K562 (cell line): ENCODE measurements around the gene RREB1. TPM values are rescaled to one million over a fixed set of nuclear protein-coding genes. Genes with fewer than 3 reads are reported as not detected.

Experiments
- CHD7 ChIP-seq: fragments of 200-600 bp; sonication (generic); IDR thresholded peaks from one replicate; pipeline ENCODE4 v1.6.1; 2012; ENCODE audit warnings: mild to moderate bottlenecking, low read depth, low read length, inconsistent platforms
- NR2F6 ChIP-seq: fragments of 450-650 bp; formaldehyde crosslinking; IDR thresholded peaks from 2 replicates; pipeline ENCODE4 v1.4.0; 2020; ENCODE audit warnings: mild to moderate bottlenecking
- POLR2AphosphoS2 ChIP-seq: IDR thresholded peaks from 2 replicates; pipeline ENCODE4 v1.6.1; 2012; ENCODE audit warnings: low read length, improper control_type of control experiment
- RCOR1 ChIP-seq, 2 experiments: IDR thresholded peaks; 2 replicates each; pipeline ENCODE4 v1.6.1; 2012; ENCODE audit warnings: low read depth in 2 of 2, low read length in 2 of 2, borderline replicate concordance in 1 of 2, improper control_type of control experiment in 1 of 2
- XRCC4 ChIP-seq: IDR thresholded peaks from one replicate; pipeline ENCODE4 v1.6.1; 2011; ENCODE audit not compliant: insufficient read depth, insufficient read length; ENCODE audit errors: extremely low read depth
- ZNF318 ChIP-seq, 2 experiments: fragments of 450-650 bp; IDR thresholded peaks; 2 replicates each; pipeline ENCODE4 v1.6.1; 2016; ENCODE audit warnings: mild to moderate bottlenecking in 2 of 2, borderline replicate concordance in 1 of 2, low read depth in 1 of 2, moderate library complexity in 1 of 2
- polyA plus RNA-seq, 8 experiments: library from polyadenylated mRNA; depleted of rRNA in 4 of 8; stranded (reverse) in 5 of 8; unstranded in 3 of 8; fragments of >200 nt; fragmentation: Nextera tagmentation in 2 of 8; fragmentation: Illumina TruSeq in 1 of 8; extraction: Ambion mirVana in 2 of 8; extraction: Trizol in 1 of 8; gene quantifications; 2 replicates each; pipeline versions ENCODE4 v1.2.1 to v1.2.3, GENCODE V29; 2011 to 2014; ENCODE audit warnings: inconsistent platforms in 1 of 8, missing spikeins in 1 of 8
- total RNA-seq, 7 experiments: library from RNA; depleted of rRNA in 6 of 7; stranded (reverse); fragments of >200 nt in 6 of 7; fragmentation: Illumina TruSeq in 2 of 7; extraction: Trizol in 2 of 7; gene quantifications; 2 replicates each; pipeline versions ENCODE4 v1.2.1 to v1.2.3, GENCODE V29; 2011 to 2021; ENCODE audit warnings: low replicate concordance in 1 of 7

Gene RREB1
- total and polyA plus RNA-seq, 9 of the 15 experiments (the other 6 are each of a cell fraction or from before 2014, with no cell fraction given): 3.3 to 64.2 (median 19.3) TPM

- TF ChIP-seq ZNF318 (IDR thresholded peaks at IDR 0.05; ENCODE audit: borderline replicate concordance in 1 of 2, low read depth in 1 of 2) (no peak), NR2F6 (CRISPR knock-in tag) (no peak), XRCC4 (no peak), POLR2AphosphoS2 (no peak), RCOR1 (IDR thresholded peaks at IDR 0.05; ENCODE audit: borderline replicate concordance in 1 of 2, low read depth in 2 of 2, low read length in 2 of 2) (peak in 1 of 2 experiments; percentile 88; a peak in 2 of 4 replicates), CHD7 (no peak)
Observed at GRCh38 chr6:7150381-7151064, 42.8 kb downstream of the RREB1 start (continued).
